ENCODE data around the gene ALDH1B1.
A peak's percentile ranks its signal among the peaks of the same experiment; 100 is the strongest.
"Not testable (repeated sequence)": the region's sequence is repeated elsewhere in the genome, so short reads cannot be mapped to it uniquely, and the experiment has no call there.

The ALDH1B1 gene

GRCh38 chr9:38375572-38375963 is 16.9 kb upstream of the ALDH1B1 start:
- ATAC-seq (no peak), DNase-seq (no peak)
- Mint-ChIP-seq H3K4me3 (no peak overlapping the region), H3K9me3 (no peaks in the 10 kb centered on the region), H3K27me3 (peaks cover 8% of the 10 kb centered on the region), H3K4me1 (no peaks in the 10 kb centered on the region), H3K27ac (no peak overlapping the region)

- H3K27ac Mint-ChIP-seq: no peak overlapping the region
- H3K4me3 Mint-ChIP-seq: no peak overlapping the region
- peaks cover 8% of the 10 kb centered on the region for H3K27me3 Mint-ChIP-seq
- H3K4me1 Mint-ChIP-seq: no peaks in the 10 kb centered on the region
- H3K9me3 Mint-ChIP-seq: no peaks in the 10 kb centered on the region
- no peak for ATAC-seq
- no peak for DNase-seq
Observed at GRCh38 chr9:38376021-38376670, 16.4 kb upstream of the ALDH1B1 start.

- ATAC-seq: peak; percentile 42
- H3K27me3 Mint-ChIP-seq, H3K27ac Mint-ChIP-seq, H3K9me3 Mint-ChIP-seq, H3K4me1 Mint-ChIP-seq, DNase-seq, H3K4me3 Mint-ChIP-seq: not testable (repeated sequence)
Observed at GRCh38 chr9:38377336-38378083, 15.0 kb upstream of the ALDH1B1 start.

DNA sequence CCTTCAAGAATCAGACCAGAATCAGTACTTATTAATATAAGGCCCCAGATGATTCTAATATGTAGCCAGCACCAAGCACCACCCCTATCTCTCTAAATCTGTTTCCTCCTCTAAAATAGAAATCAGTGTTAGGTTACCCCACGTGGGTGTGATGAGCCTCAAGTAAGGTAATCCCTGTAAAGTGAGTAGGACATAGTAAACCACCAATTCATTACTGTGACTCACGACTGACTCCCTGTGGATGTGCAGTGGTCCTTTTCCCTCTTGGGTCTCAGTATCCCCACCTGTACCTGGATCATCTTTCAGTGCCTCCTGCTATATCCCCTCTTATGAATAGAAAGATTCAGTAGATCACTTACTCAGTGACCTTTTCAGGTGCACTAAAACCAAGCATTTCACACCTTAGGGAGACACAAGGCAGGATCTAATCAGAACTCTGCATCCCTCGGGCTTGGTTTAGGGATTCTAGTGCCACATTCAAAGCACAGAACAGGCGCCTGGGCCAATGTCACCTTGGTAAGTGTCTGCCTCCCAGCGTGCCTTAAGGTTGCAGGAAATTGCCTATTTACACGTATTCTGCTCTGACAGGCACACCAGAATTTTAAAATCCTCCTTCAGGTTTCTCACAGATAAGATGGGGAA is 12.2 kb upstream of the ALDH1B1 start:
- Mint-ChIP-seq H3K27me3 (peaks cover 15% of the 10 kb centered on the region), H3K27ac (no peak overlapping the region), H3K4me1 (no peaks in the 10 kb centered on the region), H3K4me3 (no peak overlapping the region), H3K9me3 (peaks cover 6 to 11% of the 10 kb centered on the region in 2 donors)
- no peak for ATAC-seq
- no peak for DNase-seq

GRCh38 chr9:38380872-38381534 is 11.5 kb upstream of the ALDH1B1 start:
- DNase-seq (no peak), ATAC-seq (no peak)
- H3K9me3 Mint-ChIP-seq: peaks cover 6 to 15% of the 10 kb centered on the region in 2 donors
- H3K4me1 Mint-ChIP-seq: no peaks in the 10 kb centered on the region
- H3K27me3 Mint-ChIP-seq: peaks cover 16% of the 10 kb centered on the region
- H3K27ac Mint-ChIP-seq: no peak overlapping the region
- H3K4me3 Mint-ChIP-seq: no peak overlapping the region

- no peak for ATAC-seq
- H3K4me3 Mint-ChIP-seq: no peak overlapping the region
- H3K4me1 Mint-ChIP-seq: no peaks in the 10 kb centered on the region
- DNase-seq: no peak
- H3K27ac Mint-ChIP-seq: peak overlapping the region in 1 of 2 donors; percentile 89
- peaks cover 16% of the 10 kb centered on the region for H3K27me3 Mint-ChIP-seq
- peaks cover 6 to 15% of the 10 kb centered on the region in 2 donors for H3K9me3 Mint-ChIP-seq
Observed at GRCh38 chr9:38382141-38382540, 10.4 kb upstream of the ALDH1B1 start.

DNA sequence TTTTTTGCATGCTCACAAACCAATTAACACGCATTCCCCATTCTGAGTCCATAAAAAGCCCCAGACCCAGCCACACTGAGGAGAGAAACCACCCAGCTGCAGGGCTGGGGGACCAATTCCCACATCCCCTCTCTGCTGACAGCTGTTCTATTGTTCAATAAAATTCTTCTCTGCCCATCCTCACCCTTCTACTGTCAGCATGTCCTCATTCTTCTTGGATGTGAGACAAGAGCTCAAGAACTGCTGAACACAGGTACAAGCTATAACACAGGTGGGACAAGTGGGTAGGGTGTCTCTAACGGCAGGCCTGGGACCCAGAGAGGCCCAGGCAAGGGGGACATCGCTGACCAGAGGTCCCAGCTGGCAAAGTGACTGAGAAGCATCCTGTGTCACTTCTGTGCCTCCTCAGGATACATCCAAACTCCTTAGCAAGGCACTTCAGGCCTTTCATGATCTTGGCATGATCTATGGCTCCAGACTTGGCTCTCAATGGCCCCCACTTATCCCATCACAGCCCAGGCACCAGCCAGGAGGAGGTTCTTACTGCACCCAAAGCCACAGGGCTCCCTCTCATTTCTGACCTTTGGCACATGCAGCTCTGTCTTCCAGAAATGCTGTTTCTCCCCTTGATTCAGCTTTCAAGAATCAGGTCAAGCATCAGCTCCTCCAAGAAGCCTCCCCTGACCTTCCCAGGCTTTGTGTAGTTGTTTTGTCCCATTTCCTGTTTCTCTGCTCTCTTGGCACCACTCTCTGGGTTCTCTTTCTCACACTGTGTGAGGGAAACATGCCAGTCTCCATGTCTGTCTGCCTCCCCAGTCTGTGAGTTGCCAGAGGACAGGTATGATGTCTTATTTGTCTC is 7.3 kb upstream of the ALDH1B1 start:
- Mint-ChIP-seq H3K27me3 (peaks cover 23% of the 10 kb centered on the region), H3K4me3 (no peak overlapping the region), H3K27ac (no peak overlapping the region), H3K4me1 (no peaks in the 10 kb centered on the region), H3K9me3 (peaks cover 6 to 15% of the 10 kb centered on the region in 2 donors)
- no peak for ATAC-seq
- DNase-seq: no peak

DNA sequence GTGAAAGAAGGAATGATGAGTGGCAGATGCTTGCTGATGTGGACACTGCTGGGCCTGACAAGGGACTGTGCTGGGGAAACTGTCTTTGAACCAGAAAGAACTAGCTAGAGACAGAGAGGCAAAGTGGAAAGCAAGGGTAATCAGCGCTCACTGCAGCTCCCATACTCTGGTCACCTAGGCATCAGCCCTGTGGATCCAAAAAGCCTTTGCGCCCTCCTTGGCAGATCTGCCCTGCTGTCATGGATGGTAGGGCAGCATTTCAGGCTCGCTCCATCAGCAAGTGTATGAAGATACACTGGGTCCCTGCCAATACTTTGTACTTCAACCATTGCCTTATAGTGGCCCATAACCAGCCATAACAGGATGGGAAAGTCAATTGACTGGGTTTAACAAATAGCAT is 6.6 kb upstream of the ALDH1B1 start:
- H3K27me3 Mint-ChIP-seq: peaks cover 27% of the 10 kb centered on the region
- H3K9me3 Mint-ChIP-seq: peaks cover 6 to 15% of the 10 kb centered on the region in 2 donors
- ATAC-seq: no peak
- H3K4me1 Mint-ChIP-seq: no peaks in the 10 kb centered on the region
- no peak overlapping the region for H3K4me3 Mint-ChIP-seq
- no peak overlapping the region for H3K27ac Mint-ChIP-seq
- DNase-seq: no peak

- ATAC-seq (no peak), DNase-seq (no peak)
- Mint-ChIP-seq H3K4me3 (no peak overlapping the region), H3K9me3 (peaks cover 6 to 15% of the 10 kb centered on the region in 2 donors), H3K4me1 (no peaks in the 10 kb centered on the region), H3K27ac (no peak overlapping the region), H3K27me3 (peaks cover 32% of the 10 kb centered on the region)
Observed at GRCh38 chr9:38386319-38386895, 6.1 kb upstream of the ALDH1B1 start.

- Mint-ChIP-seq H3K4me1 (peaks cover 3% of the 10 kb centered on the region), H3K4me3 (no peak overlapping the region), H3K9me3 (peaks cover 6 to 15% of the 10 kb centered on the region in 2 donors), H3K27ac (no peak overlapping the region), H3K27me3 (peaks cover 37% of the 10 kb centered on the region)
- DNase-seq: no peak
- no peak for ATAC-seq
Observed at GRCh38 chr9:38387066-38387465, 5.4 kb upstream of the ALDH1B1 start.

DNA sequence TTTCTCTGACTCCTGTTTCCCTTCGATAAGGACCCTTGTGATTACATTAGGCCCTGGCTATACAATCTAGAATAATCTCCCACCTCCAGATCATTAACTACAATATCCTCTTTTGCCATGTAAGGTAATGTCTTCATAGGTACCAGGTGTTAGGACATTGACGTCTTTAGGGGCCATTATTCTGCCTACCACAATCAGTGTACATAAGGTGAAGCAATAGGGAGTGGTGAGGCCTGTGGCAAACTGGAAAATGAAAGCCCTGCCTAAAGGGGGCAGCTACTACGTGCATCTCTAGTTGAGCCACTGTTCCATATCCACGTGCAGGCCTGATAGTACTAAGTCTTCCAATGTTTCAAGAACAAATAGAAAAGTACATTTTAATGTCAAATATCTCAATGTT is 4.8 kb upstream of the ALDH1B1 start:
- no peak overlapping the region for H3K27ac Mint-ChIP-seq
- peaks cover 6% of the 10 kb centered on the region for H3K4me1 Mint-ChIP-seq
- H3K27me3 Mint-ChIP-seq: peaks cover 37% of the 10 kb centered on the region
- no peak for DNase-seq
- peaks cover 6 to 15% of the 10 kb centered on the region in 2 donors for H3K9me3 Mint-ChIP-seq
- ATAC-seq: no peak
- H3K4me3 Mint-ChIP-seq: no peak overlapping the region

- ATAC-seq (no peak), DNase-seq (no peak)
- no peak overlapping the region for H3K4me3 Mint-ChIP-seq
- H3K9me3 Mint-ChIP-seq: peaks cover 6 to 15% of the 10 kb centered on the region in 2 donors
- peaks cover 37% of the 10 kb centered on the region for H3K27me3 Mint-ChIP-seq
- peak overlapping the region in 1 of 2 donors; percentile 73 for H3K27ac Mint-ChIP-seq
- peaks cover 14% of the 10 kb centered on the region for H3K4me1 Mint-ChIP-seq
Observed at GRCh38 chr9:38388283-38389223, 3.9 kb upstream of the ALDH1B1 start.

DNA sequence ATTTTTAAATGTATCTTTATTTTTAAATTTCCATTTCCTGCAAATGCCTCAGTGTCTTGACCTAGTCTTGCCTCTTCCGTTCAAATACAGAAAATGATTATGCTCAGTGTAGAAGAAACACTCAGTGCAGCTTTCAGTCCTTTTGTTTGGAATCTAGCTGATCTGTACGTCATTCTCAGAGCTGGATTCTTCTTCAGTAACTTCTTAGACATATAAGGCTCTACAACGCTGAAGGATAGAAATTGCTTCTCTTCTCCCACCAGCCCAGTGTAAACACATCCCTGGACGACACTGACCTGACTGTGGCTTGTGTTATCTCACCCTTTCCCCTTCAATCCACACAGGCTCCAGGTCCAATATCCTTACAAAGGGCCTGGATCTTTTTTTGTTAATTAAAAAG is 3.2 kb upstream of the ALDH1B1 start:
- Mint-ChIP-seq H3K4me1 (peaks cover 21% of the 10 kb centered on the region), H3K4me3 (no peak overlapping the region), H3K27me3 (peaks cover 33% of the 10 kb centered on the region), H3K27ac (no peak overlapping the region), H3K9me3 (peaks cover 6 to 15% of the 10 kb centered on the region in 2 donors)
- ATAC-seq (no peak), DNase-seq (no peak)

DNA sequence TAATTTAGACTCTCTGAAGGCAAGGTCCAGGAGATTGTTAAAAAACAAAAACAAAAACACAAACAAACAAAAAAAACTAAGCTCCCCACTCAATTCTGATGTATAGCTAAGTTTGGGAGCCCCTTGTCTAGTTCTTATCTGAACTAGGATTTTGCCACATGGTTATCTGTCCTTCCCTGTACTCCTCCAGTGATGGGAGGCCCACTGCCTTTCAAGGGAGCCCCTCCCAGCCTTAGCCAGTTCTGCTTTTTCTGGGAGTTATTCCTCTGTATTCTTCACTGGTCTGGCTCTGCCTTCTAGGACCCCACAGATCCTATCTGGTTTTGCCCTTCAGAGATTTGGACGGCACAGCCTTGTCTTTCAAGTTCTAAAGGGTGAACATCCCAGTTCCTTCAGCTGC is 2.1 kb upstream of the ALDH1B1 start:
- Mint-ChIP-seq H3K9me3 (peaks cover 0 to 10% of the 10 kb centered on the region in 2 donors), H3K27ac (no peak overlapping the region), H3K4me1 (peaks cover 25% of the 10 kb centered on the region), H3K4me3 (no peak overlapping the region), H3K27me3 (peaks cover 21% of the 10 kb centered on the region)
- DNase-seq (no peak), ATAC-seq (no peak)
